Thyroid gland (tissue), 4 donors: ENCODE measurements around the gene YPEL3.
A peak's percentile ranks its signal among the peaks of the same experiment; 100 is the strongest.

Source experiments
- CTCF ChIP-seq, 6 experiments: fragments of 200-600 bp in 3 of 6; fragments of 450-650 bp in 3 of 6; sonication (generic) in 3 of 6; IDR thresholded peaks; one replicate each; pipeline ENCODE4 v1.5.1; 2016 to 2019; ENCODE audit warnings: antibody characterized with exemption in 6 of 6, mild to moderate bottlenecking in 2 of 6, inconsistent platforms in 1 of 6, moderate library complexity in 1 of 6
- POLR2A ChIP-seq, 2 donors: fragments of 450-650 bp; IDR thresholded peaks; one replicate each; pipeline ENCODE4 v1.6.1; 2017; ENCODE audit warnings: antibody characterized with exemption in 2 of 2, mild to moderate bottlenecking in 2 of 2, moderate library complexity in 1 of 2

- TF ChIP-seq CTCF (IDR thresholded peaks at IDR 0.05) = no peak
- peak in 1 of 2 donors; percentile 89 for TF ChIP-seq POLR2A (IDR thresholded peaks at IDR 0.05)
These were observed at the start of gene YPEL3 for GRCh38 chr16:30096105-30096861.
